HUDEP-2 (cell line): ENCODE data around the gene CALCOCO2.
"Not testable (repeated sequence)": the region's sequence is repeated elsewhere in the genome, so short reads cannot be mapped to it uniquely, and the experiment has no call there.

ENCODE experiments used
- DNase-seq, 76 experiments: peaks; one replicate each; lab custom pipeline; 2025; ENCODE audit not compliant: unreplicated experiment in 76 of 76; lab: John Stamatoyannopoulos, UW

The CALCOCO2 gene

DNA sequence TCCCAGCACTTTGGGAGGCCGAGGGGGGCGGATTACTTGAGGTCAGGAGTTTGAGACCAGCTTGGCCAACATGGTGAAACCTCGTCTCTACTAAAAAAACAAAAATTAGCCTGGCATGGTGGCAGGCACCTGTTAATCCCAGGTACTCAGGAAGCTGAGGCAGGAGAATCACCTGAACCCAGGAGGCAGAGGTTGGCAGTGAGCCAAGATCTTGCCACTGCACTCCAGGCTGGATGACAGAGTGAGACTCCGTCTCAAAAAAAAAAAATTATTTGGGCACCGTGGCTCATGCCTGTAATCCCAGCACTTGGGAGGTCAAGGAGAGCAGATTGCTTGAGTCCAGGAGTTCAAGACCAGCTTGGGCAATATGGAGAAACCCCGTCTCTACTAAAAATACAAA lies 9.9 kb upstream of the CALCOCO2 start:
- not testable (repeated sequence) for DNase-seq

DNA sequence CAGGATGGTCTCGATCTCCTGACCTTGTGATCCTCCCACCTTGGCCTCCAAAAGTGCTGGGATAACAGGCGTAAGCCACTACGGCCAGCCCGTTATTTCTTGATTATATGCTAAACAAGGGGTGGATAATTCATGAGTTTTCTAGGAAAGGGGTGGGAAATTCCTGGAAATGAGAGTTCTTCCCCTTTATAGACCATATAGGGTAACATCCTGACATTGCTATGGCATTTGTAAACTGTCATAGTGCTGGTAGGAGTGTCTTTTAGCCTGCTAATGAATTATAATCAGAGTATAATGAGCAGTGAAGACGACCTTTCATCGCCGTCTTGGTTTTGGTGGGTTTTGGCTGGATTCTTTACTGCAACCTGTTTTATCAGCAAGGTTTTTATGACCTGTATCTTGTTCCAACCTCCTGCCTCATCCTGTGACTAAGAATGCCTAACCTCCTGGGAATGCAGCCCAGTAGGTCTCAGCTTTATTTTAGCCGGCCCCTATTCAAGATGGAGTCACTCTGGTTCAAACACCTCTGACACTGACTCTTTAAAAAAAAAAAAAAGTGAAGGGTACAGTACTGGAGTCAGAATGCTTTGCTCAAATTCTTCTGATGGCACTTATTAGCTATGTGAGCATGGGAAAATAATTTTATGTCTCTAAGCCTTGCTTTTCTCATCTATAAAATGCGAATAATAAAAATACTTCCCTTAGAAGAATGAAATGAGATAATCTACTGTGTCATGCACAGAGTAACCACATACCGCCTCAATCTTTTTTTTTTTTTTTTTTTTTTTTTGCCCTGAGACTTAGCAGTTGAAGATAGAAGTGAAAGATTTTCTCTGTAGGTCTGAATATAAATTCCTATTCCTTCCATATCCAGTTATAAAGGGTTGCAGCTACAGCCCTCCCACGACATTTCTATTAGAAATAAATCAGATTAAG lies 5.1 kb upstream of the CALCOCO2 start:
- peak in 1 of 76 experiments; percentile 5 for DNase-seq

DNA sequence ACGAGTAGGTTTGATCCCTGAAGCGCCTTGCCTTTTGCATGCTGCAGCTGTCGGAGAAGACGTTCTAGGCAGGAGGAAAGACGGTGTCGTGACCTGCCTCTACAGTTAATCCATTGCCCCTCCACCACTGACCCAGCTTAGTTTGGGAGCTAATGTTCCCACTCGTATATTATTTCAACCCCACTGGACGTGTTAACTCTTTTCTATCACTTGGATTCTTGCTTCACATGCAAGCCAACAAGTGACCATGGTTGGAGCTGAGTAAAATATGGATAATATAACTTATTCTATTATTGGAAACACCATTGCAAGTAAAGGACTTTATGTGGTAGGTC lies 681 bp downstream of the CALCOCO2 start:
- DNase-seq, result peak in 2 of 76 experiments; percentile 32 to 36

DNA sequence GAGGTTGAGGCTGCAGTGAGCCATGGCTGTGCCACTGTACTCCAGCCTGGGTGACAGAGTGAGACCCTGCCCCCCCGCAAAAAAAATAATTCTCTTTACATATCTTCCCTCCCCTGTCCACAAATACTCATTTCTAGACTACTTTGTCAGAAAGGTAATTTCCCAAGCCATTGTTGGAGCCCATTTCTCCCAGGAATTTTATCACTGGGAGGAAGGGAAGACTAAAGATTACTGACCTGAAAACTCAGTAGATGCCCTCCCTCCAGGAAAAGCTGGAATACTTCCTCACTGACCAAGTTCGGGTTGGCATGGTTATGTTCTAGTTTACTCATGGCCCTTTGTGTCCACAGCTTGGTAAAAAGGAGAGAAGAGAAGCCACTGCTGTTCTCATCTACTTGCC lies 4.1 kb downstream of the CALCOCO2 start:
- DNase-seq, result no peak

DNA sequence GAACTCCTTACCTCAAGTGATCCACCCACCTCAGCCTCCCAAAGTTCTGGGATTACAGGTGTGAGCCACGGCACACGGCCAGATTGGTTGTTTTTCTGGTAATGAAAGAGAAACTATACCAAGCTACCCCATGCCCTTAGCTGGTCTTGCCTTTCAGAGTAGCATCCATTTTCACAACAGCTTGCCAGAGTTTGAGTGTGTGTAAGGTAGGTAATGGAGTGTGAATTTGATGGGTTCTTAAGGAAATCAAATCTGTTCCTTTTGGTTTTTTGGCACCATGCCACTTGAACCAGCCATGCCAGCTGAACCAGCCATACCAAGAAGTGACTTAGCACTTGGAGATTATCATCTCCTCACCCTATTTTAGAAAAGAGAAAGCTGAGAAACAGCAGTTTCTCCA lies 5.1 kb downstream of the CALCOCO2 start:
- peak in 3 of 76 experiments; percentile 2 to 13 (median 8) for DNase-seq

DNA sequence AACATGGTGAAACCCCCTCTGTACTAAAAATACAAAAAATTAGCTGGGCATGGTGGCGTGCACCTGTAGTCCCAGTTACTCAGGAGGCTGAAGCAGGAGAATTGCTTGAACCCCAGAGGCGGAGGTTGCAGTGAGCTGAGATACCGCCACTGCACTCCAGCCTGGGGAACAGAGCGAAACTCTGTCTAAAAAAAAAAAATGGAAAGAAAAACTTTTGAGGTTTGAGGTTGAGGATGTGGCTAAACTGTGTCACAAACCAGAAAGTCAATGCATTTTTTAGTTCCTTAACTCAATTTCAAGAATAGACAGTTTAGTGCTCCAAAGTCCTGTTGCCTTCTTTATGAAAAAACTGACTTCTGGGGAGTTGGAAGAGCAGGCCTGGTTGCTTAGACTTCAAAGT lies 6.6 kb downstream of the CALCOCO2 start:
- DNase-seq, result not testable (repeated sequence)

DNA sequence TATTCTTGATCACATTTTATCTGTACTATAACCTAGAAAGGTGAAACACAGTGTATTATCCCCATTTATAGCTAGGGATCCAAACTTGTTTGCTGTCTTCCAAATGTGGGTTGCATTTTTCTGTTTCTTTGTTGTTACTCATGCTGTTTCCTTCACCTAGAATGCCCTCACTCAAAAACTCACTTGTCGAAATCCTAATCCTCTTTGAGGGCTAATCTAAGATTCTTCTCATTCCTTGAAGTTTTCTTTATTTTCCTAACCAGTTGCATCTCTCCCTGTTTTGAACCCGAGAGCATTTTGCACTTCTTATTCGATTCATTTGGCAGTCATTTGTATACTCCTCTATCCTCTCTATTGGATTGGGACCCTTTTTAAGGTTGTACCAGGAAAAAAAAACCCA lies 9.6 kb downstream of the CALCOCO2 start:
- no peak for DNase-seq

DNA sequence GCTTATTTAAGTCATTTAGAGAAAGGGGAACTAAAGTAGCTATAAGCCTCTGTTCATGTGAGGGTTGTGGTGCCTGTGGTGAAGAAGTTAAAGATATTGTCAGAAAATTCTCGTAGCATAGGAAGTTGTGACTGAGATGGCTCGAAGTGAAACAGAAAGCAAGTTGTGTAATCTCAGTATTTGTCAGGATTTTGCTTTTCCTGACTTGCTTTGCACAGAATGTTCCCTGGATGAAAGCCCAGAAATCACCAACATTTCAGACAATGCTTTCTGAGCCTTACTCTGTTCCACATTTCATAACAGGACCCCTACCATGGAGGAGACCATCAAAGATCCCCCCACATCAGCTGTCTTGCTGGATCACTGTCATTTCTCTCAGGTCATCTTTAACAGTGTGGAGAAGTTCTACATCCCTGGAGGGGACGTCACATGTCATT lies 10.6 kb downstream of the CALCOCO2 start:
- no peak for DNase-seq

DNA sequence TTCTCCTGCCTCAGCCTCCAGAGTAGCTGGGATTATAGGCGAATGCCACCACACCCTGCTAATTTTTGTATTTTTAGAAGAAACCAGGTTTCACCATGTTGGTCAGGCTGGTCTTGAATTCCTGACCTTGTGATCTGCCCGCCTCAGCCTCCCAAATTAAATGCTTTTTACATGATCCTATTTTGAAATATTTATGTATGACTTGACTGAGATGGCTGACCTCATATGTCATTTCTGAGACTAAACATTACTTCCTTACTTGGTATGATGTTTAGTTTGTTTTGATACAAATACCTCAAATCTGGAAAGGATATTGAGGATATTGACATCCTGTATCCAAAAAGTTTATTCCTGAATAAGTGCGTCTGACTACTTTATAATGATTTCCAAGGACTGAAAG lies 11.9 kb downstream of the CALCOCO2 start:
- DNase-seq, result no peak

DNA sequence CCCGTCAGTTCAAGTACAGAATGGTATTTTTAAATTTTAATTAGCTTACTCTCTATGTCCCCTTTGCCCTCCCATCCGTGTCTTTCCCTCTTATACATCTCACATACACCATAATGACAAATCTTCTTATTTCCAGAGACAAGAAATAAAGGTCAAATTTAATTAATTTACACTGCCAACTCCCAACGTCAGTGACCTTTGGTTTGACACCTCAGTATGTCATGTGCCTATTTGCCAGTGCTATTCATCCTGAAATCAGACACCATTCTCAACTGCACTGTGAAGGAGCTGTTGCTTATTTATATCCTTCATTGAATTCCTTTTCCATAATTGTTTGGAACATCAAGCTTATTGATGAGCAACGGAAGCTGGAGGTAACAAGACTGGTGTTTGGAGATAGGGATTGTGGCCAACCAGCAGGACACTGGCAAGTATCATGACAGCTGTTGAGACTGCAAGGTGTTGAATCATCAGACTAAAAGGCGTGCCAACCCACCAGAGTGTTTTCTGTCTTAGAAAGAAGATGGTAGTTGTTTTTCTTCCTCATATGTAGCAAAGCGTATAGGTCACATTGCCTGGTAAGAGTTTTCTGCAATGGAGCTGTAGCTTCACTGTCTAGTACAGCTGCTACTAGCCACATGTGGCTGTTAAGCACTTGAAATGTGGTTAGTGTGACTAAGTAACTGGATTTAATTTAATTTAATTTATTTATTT lies 12.5 kb downstream of the CALCOCO2 start:
- DNase-seq, result no peak

DNA sequence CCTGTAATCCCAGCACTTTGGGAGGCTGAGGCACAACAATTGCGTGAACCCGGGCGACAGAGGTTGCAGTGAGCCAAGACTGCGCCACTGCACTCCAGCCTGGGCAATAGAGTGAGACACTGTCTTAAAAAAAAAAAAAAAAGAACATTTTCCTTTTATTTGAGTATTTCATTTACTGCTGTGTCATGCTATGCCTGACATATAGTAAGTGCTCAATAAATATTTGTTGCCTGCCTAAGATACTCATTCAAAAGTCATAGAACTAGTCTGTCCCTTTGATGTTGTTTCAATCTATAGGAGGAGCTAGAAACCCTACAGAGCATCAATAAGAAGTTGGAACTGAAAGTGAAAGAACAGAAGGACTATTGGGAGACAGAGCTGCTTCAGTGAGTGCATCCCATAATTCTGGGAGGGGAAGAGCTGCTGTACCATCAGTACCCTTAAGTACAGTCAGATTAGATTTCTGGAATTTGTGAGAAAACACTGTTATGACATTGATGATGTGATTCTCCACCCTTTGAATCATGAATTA lies 20.0 kb downstream of the CALCOCO2 start:
- DNase-seq, result no peak

DNA sequence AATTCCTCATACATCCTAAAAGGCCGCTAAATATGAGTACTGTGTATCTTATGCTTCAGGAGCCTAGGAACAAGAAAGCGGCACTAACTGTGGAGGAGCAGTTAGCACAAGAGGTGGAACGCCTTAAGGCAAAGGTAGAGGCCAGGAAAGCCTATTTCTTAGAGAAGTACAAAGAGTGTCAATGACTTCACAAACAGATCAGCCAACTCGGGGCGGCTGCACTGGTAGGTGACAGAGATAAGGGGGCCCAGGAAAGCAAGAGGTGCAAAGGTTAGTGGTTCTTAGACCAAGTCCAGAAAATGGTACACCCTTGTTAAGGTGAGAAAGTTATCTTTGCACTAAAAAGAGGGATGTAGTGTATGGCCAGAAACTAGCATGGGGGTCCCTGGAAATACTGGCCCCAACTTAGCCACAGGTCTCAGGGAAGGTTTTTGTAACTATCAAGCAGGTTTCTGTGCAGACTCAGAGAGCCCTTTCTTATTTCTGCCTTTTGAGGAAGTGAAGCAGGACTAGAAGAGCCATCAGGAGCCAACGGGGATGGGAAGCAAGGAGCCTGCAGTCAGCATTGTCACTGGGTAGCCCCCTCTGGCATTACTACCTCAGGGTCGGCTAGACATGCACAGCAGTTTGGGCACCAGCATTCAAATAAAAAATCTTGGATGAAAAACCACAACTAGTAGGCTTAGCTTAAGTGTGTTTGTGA lies 24.1 kb downstream of the CALCOCO2 start:
- no peak for DNase-seq

DNA sequence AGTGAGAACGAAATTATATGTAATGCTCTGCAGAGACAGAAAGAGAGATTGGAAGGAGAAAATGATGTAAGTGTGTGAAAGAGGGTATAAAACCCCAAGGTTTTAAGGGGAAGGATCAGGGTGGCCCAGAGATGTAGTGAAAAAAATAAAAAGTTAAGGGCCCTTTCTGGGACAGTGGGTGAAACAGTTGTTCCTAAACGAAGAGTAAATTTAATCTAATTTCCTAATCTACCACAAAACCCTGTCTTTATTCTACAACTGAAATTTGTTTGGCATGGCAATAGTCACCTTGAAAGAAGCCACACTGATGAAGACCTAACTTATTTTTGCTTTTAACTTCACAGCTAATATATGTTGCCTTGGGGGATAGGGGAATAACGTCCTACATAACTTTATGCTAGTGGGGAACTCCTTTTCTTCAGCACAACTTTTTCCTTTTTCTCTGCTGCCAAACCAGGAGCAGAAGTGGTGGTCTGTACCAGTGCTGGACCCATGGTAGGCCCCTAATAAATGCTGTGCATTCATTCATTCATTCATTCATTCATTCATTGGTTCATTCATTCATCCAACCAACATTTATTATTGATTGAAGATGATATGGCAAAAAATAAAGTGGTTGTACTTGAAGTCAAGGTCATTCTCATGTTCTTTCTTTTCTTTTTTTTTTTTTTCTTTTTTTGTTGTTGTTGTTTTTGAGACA lies 25.4 kb downstream of the CALCOCO2 start:
- DNase-seq, result no peak

DNA sequence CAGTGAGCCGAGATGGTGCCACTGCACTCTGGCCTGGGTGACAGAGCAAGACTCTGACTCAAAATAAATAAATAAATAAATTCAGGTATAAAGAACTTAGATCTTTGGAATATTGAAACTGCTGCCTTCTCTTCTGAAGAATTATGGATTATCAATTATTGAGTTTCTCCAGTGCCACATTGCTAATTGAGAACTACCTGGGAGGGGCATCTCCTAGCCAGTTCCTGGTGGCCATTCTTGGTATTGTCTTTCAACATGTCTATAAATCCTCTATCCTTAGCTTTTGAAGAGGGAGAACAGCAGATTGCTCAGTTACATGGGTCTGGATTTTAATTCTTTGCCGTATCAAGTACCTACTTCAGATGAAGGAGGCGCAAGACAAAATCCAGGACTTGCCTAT lies 29.2 kb downstream of the CALCOCO2 start:
- no peak for DNase-seq

DNA sequence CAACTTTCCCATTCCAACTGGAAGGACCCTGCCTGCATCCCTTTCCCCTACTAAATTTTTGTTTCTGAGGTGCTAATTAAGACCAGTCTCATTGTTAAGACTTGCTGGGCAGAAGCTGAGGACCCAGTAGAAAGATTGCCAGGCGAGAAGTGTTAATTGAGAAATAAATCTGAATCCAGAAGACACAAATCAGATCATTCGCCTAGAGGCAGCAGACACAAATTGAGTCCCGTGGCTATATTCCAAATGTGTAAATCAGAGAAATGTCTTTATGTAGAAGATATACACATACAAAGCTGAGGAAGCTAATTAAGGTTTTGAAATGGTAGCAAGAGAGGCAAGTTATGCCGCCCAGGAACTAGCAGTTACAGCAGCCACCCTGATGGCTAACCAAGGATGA lies 29.6 kb downstream of the CALCOCO2 start:
- no peak for DNase-seq

DNA sequence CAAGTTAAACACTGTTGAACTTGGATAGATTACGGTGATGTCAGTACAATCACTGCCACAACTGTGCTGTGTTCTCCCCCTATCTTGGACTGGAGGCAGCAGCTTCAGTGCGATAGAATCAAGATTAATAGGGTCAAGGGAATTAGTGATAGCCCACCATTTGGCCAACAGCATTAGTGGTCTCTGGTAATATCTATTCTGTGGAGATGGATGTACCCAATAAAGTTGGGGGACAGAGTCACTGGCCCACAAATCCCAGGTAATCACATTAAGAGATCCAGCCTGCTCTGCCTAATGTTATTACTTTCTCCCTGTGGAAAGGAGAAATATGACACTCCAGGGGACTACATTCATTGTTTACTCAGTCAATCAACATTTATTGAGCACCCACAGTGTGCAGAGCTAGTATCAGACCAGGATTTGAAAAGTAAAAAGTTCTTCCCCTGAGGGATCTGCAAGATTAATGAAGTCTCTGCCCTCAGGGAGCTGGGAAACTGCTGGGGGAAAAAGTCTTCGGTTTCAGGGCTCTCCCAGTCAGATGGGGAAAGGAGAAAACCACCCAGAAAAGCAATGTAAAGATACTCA lies 38.2 kb downstream of the CALCOCO2 start:
- no peak for DNase-seq

DNA sequence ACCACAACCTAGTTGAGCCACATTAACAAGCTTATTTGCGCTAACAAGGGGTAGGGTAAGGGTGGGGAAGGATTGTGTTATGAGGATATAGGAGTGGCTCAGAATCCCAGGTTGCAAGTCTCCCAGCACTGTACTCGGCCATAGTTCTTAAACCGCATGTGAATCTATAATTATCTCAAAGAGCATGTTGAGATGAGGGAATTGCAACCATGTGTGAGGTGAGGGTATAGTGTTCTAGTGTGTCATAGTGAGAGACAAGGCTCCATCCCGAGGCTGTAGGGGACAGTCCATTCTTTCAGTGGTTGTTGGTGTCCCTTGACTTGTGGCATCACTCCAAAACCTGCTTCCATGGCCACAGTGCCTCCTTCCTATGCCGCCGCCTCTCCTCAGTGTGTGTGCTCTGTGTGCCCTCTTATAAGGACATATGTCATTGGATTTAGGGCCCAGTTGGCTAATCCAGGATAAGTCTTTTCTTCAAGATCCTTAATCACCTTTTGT lies 39.0 kb downstream of the CALCOCO2 start:
- DNase-seq, result no peak

DNA sequence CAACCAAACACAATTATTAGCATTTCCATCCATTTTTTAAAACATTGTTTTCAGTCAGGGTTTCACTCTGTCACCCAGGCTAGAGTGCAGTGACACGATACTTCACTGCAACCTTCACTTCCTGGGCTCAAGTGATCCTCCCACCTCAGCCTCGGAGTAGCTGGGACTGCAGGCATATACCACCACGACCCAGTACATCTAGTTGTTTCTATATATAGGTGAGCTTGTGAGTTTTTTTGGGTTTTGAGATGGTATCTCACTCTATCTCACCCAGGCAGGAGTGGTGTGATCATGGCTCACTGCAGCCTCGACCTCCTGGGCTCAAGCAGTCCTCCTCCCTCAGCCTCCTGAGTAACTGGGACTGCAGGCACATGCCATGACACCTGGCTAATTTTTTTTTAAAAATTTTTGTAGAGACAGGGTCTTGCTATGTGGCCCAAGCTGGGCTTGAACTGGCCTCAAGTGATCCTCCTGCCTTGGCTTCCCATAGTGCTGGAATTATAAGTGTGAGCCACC lies 40.3 kb downstream of the CALCOCO2 start:
- no peak for DNase-seq

DNA sequence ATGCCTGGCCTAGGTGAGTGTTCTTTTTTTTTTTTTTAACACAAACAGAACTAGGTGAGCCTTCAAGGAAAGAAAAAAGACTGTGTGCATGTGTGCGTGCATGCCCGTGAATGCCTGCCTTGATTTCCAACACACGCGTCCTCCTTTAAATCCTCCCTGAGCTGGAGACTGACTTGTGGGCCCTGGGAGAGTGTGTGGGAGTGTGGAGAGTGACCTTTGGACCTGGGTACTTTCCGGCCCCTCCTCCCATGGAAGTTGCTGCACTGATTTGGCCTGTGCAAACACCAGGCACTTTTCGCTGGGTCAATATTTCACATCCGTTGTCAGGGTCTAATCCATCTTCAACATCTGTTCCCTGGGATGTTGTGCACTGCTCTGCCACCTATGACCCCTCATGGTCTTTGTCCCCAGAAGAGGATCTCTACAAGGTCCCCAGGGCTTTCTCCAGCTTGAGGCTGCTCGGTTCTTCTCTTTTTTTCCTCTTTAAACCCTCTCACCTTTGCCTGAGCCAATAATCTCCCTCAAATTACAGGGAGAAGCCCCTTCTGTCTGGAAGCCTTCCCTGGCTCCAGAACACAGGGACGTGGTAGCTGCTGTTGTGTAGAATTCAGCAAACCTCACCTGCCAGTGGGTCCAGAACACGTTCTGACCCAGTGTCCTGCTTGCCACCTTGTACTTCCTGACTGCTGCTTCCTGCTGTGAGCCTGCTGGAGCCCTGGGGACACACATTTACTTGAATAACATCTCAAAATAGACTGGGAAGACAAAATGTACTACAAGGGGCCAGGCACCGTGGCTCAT lies 40.9 kb downstream of the CALCOCO2 start:
- no peak for DNase-seq
